ENCODE measurements around the gene RINT1.
"Not testable (repeated sequence)": the region's sequence is repeated elsewhere in the genome, so short reads cannot be mapped to it uniquely, and the experiment has no call there.

Gene RINT1

GRCh38 chr7:105580022-105580740, 48.2 kb downstream of the RINT1 start:
- Mint-ChIP-seq H3K27ac (no peak overlapping the region), H3K9me3 (no peaks in the 10 kb centered on the region), H3K36me3 (no peaks in the 10 kb centered on the region), H3K27me3 (no peaks in the 10 kb centered on the region), H3K4me1 (peaks cover 10% of the 10 kb centered on the region), H3K4me3 (no peak overlapping the region)
- ATAC-seq, result no peak

GRCh38 chr7:105581066-105581811, 49.2 kb downstream of the RINT1 start, which contains the start of gene EFCAB10:
TSS of gene EFCAB10 (minus strand) at chr7:105581493. CDS start at chr7:105581463, 30 bp downstream.
- H3K27ac Mint-ChIP-seq, result peak within 1 kb of the TSS; percentile 24
- no peaks in the 10 kb centered on the region for H3K9me3 Mint-ChIP-seq

GRCh38 chr7:105583061-105583460, 51.1 kb downstream of the RINT1 start:
- Mint-ChIP-seq H3K4me3 (no peak overlapping the region), H3K9me3 (no peaks in the 10 kb centered on the region), H3K4me1 (peaks cover 26% of the 10 kb centered on the region), H3K27me3 (no peaks in the 10 kb centered on the region), H3K36me3 (no peaks in the 10 kb centered on the region), H3K27ac (no peak overlapping the region)
- no peak for ATAC-seq

More at GRCh38 chr7:105581066-105581811, 49.2 kb downstream of the RINT1 start, which contains the start of gene EFCAB10:
- H3K27me3 Mint-ChIP-seq, result no peaks in the 10 kb centered on the region
- H3K4me1 Mint-ChIP-seq, result peaks cover 14% of the 10 kb centered on the region
- ATAC-seq, result peak; percentile 75
- no peaks in the 10 kb centered on the region for H3K36me3 Mint-ChIP-seq
- peak within 1 kb of the TSS; percentile 73 for H3K4me3 Mint-ChIP-seq

GRCh38 chr7:105584165-105584564, 52.2 kb downstream of the RINT1 start:
- Mint-ChIP-seq H3K27ac (no peak overlapping the region), H3K36me3 (no peaks in the 10 kb centered on the region), H3K27me3 (no peaks in the 10 kb centered on the region), H3K9me3 (no peaks in the 10 kb centered on the region), H3K4me1 (peaks cover 33% of the 10 kb centered on the region), H3K4me3 (no peak overlapping the region)
- no peak for ATAC-seq

- H3K9me3 Mint-ChIP-seq, result no peaks in the 10 kb centered on the region
- peaks cover 33% of the 10 kb centered on the region for H3K4me1 Mint-ChIP-seq
- no peak for ATAC-seq
- H3K27ac Mint-ChIP-seq, result peak overlapping the region; percentile 66
- H3K4me3 Mint-ChIP-seq, result no peak overlapping the region
- H3K27me3 Mint-ChIP-seq, result no peaks in the 10 kb centered on the region
- H3K36me3 Mint-ChIP-seq, result no peaks in the 10 kb centered on the region
Measured at GRCh38 chr7:105585850-105586500, 54.0 kb downstream of the RINT1 start.

- H3K4me1 Mint-ChIP-seq, result peaks cover 27% of the 10 kb centered on the region
- H3K9me3 Mint-ChIP-seq, result no peaks in the 10 kb centered on the region
- no peaks in the 10 kb centered on the region for H3K36me3 Mint-ChIP-seq
- no peaks in the 10 kb centered on the region for H3K27me3 Mint-ChIP-seq
- ATAC-seq, result peak; percentile 56
- no peak overlapping the region for H3K4me3 Mint-ChIP-seq
- H3K27ac Mint-ChIP-seq, result peak overlapping the region; percentile 84
Measured at GRCh38 chr7:105587909-105588635, 56.1 kb downstream of the RINT1 start.

GRCh38 chr7:105589356-105590077, 57.5 kb downstream of the RINT1 start:
- H3K4me3 Mint-ChIP-seq, result no peak overlapping the region
- H3K27ac Mint-ChIP-seq, result no peak overlapping the region
- H3K9me3 Mint-ChIP-seq, result no peaks in the 10 kb centered on the region
- peak; percentile 92 for ATAC-seq
- no peaks in the 10 kb centered on the region for H3K36me3 Mint-ChIP-seq
- H3K27me3 Mint-ChIP-seq, result no peaks in the 10 kb centered on the region
- peaks cover 37% of the 10 kb centered on the region for H3K4me1 Mint-ChIP-seq

- Mint-ChIP-seq H3K27me3 (no peaks in the 10 kb centered on the region), H3K36me3 (no peaks in the 10 kb centered on the region), H3K4me3 (no peak overlapping the region), H3K27ac (no peak overlapping the region), H3K9me3 (no peaks in the 10 kb centered on the region), H3K4me1 (peaks cover 37% of the 10 kb centered on the region)
- no peak for ATAC-seq
Measured at GRCh38 chr7:105590793-105591192, 58.8 kb downstream of the RINT1 start.

- H3K4me1 Mint-ChIP-seq, result peaks cover 31% of the 10 kb centered on the region
- no peak for ATAC-seq
- H3K36me3 Mint-ChIP-seq, result no peaks in the 10 kb centered on the region
- H3K27ac Mint-ChIP-seq, result no peak overlapping the region
- H3K9me3 Mint-ChIP-seq, result no peaks in the 10 kb centered on the region
- no peaks in the 10 kb centered on the region for H3K27me3 Mint-ChIP-seq
- H3K4me3 Mint-ChIP-seq, result no peak overlapping the region
Measured at GRCh38 chr7:105591522-105591921, 59.5 kb downstream of the RINT1 start.

GRCh38 chr7:105594034-105594433, 62.0 kb downstream of the RINT1 start:
- H3K27me3 Mint-ChIP-seq, result no peaks in the 10 kb centered on the region
- H3K4me1 Mint-ChIP-seq, result peaks cover 16% of the 10 kb centered on the region
- peak overlapping the region; percentile 78 for H3K27ac Mint-ChIP-seq
- no peaks in the 10 kb centered on the region for H3K9me3 Mint-ChIP-seq
- peak; percentile 38 for ATAC-seq
- peak overlapping the region; percentile 60 for H3K4me3 Mint-ChIP-seq
- H3K36me3 Mint-ChIP-seq, result no peaks in the 10 kb centered on the region

- Mint-ChIP-seq H3K27me3 (no peaks in the 10 kb centered on the region), H3K27ac (no peak overlapping the region), H3K4me3 (no peak overlapping the region), H3K4me1 (peaks cover 10% of the 10 kb centered on the region), H3K36me3 (no peaks in the 10 kb centered on the region), H3K9me3 (no peaks in the 10 kb centered on the region)
- no peak for ATAC-seq
Measured at GRCh38 chr7:105596866-105597265, 64.9 kb downstream of the RINT1 start.

- not testable (repeated sequence) for H3K27me3 Mint-ChIP-seq, H3K9me3 Mint-ChIP-seq, H3K36me3 Mint-ChIP-seq, H3K4me3 Mint-ChIP-seq, H3K4me1 Mint-ChIP-seq, H3K27ac Mint-ChIP-seq, ATAC-seq
Measured at GRCh38 chr7:105599080-105599479, 67.1 kb downstream of the RINT1 start.

- Mint-ChIP-seq H3K36me3 (peaks cover 5% of the 10 kb centered on the region), H3K9me3 (no peaks in the 10 kb centered on the region), H3K27me3 (no peaks in the 10 kb centered on the region), H3K4me3 (no peak overlapping the region), H3K4me1 (no peaks in the 10 kb centered on the region), H3K27ac (no peak overlapping the region)
- ATAC-seq, result no peak
Measured at GRCh38 chr7:105599551-105599950, 67.5 kb downstream of the RINT1 start.

- H3K27ac Mint-ChIP-seq, result no peak overlapping the region
- no peaks in the 10 kb centered on the region for H3K27me3 Mint-ChIP-seq
- no peak overlapping the region for H3K4me3 Mint-ChIP-seq
- no peak for ATAC-seq
- peaks cover 5% of the 10 kb centered on the region for H3K36me3 Mint-ChIP-seq
- no peaks in the 10 kb centered on the region for H3K9me3 Mint-ChIP-seq
- H3K4me1 Mint-ChIP-seq, result no peaks in the 10 kb centered on the region
Measured at GRCh38 chr7:105600720-105601550, 68.9 kb downstream of the RINT1 start.

All from stimulated activated memory B cell treated with anti-CD40 and anti-IgM and Interleukin-4, amounts not matched to agents 10 μg/mL and 1 μg/mL and 100 μg/mL, for 72 hours (primary cell).